ENCODE data around the gene GLI3. TPM values are rescaled to one million over a fixed set of nuclear protein-coding genes. Genes with fewer than 3 reads are reported as not detected.
A peak's percentile ranks its signal among the peaks of the same experiment; 100 is the strongest.

The GLI3 gene
- total and polyA plus RNA-seq, 12 donors, result 1.1 to 18.0 (median 4.6) TPM

- Histone ChIP-seq H3K27me3 (no peaks in the 10 kb centered on the region), H3K9me3 (replicated peaks in 1 of 3) (no peaks in the 10 kb centered on the region), H3K36me3 (replicated peaks in 1 of 2) (no peaks in the 10 kb centered on the region), H3K27ac (no peak overlapping the region), H3K4me3 (no peak overlapping the region), H3K4me1 (replicated peaks in 1 of 2) (peaks cover 0 to 19% of the 10 kb centered on the region in 2 donors)
- intact Hi-C loops (cut with DNase I), result no loop called here
- TF ChIP-seq POLR2A (IDR thresholded peaks at IDR 0.05), result no peak
- TF ChIP-seq CTCF (IDR thresholded peaks at IDR 0.05), result no peak
- 41 to 47% (median 44%) methylated on average over 7 of the region's 7 CpGs for WGBS, 4 donors
- DNase-seq, result no peak
Measured at GRCh38 chr7:42192851-42193461, 44.1 kb downstream of the GLI3 start.

- no peak for DNase-seq
- no peak overlapping the region for H3K27ac ChIP-seq
- H3K36me3 ChIP-seq (replicated peaks in 1 of 2), result no peaks in the 10 kb centered on the region
- H3K9me3 ChIP-seq (replicated peaks in 1 of 3), result no peaks in the 10 kb centered on the region
- no peak for TF ChIP-seq CTCF (IDR thresholded peaks at IDR 0.05)
- TF ChIP-seq POLR2A (IDR thresholded peaks at IDR 0.05), result no peak
- intact Hi-C loops (cut with DNase I), result no loop called here
- H3K27me3 ChIP-seq, result no peaks in the 10 kb centered on the region
- WGBS, 4 donors, result 77 to 83% (median 82%) methylated on average over 3 of the region's 3 CpGs
- H3K4me3 ChIP-seq, result no peak overlapping the region
- H3K4me1 ChIP-seq (replicated peaks in 1 of 2), result peaks cover 0 to 19% of the 10 kb centered on the region in 2 donors
Measured at GRCh38 chr7:42192066-42192465, 44.9 kb downstream of the GLI3 start.

- Histone ChIP-seq H3K4me1 (replicated peaks in 1 of 2) (peaks cover 0 to 19% of the 10 kb centered on the region in 2 donors), H3K36me3 (replicated peaks in 1 of 2) (no peaks in the 10 kb centered on the region), H3K9me3 (replicated peaks in 1 of 3) (no peaks in the 10 kb centered on the region), H3K27me3 (no peaks in the 10 kb centered on the region), H3K27ac (no peak overlapping the region), H3K4me3 (no peak overlapping the region)
- WGBS, 4 donors, result 56 to 91% (median 81%) methylated on average over 1 of the region's 1 CpG
- TF ChIP-seq CTCF (IDR thresholded peaks at IDR 0.05) (no peak), POLR2A (IDR thresholded peaks at IDR 0.05) (no peak)
- intact Hi-C loops (cut with DNase I), result no loop called here
- DNase-seq, result no peak
Measured at GRCh38 chr7:42189535-42189934, 47.5 kb downstream of the GLI3 start.

GRCh38 chr7:42186151-42186550, 50.9 kb downstream of the GLI3 start:
- no peak for TF ChIP-seq POLR2A (IDR thresholded peaks at IDR 0.05)
- peak in 3 of 6 experiments; percentile 5 to 26 (median 11) for TF ChIP-seq CTCF (IDR thresholded peaks at IDR 0.05)
- no peak for DNase-seq
- no peaks in the 10 kb centered on the region for H3K36me3 ChIP-seq (replicated peaks in 1 of 2)
- no peaks in the 10 kb centered on the region for H3K27me3 ChIP-seq
- H3K4me1 ChIP-seq (replicated peaks in 1 of 2), result peaks cover 0 to 3% of the 10 kb centered on the region in 2 donors
- H3K27ac ChIP-seq, result no peak overlapping the region
- no peak overlapping the region for H3K4me3 ChIP-seq
- intact Hi-C loops (cut with DNase I), result no loop called here
- no peaks in the 10 kb centered on the region for H3K9me3 ChIP-seq (replicated peaks in 1 of 3)
- WGBS, 4 donors, result 74 to 85% (median 80%) methylated on average over 5 of the region's 5 CpGs

Data from adrenal gland (tissue), 12 donors.